ENCODE data around the gene PALLD. TPM values are rescaled to one million over a fixed set of nuclear protein-coding genes. Genes with fewer than 3 reads are reported as not detected.

Gene PALLD
- total and polyA plus RNA-seq, 2 of the 8 experiments (the other 6 are each of a cell fraction or from before 2014, with no cell fraction given), result 10.5 to 25.0 TPM

GRCh38 chr4:168643111-168643795 is 146.4 kb downstream of the PALLD start:
- Histone ChIP-seq H2BK5ac (ENCODE audit: low read depth, low read length) (no peak overlapping the region), H3K23me2 (ENCODE audit: low read depth, low read length) (no peaks in the 10 kb centered on the region), H3K79me2 (ENCODE audit: control insufficient read depth in 1 of 2, insufficient read depth in 2 of 2, low read length in 2 of 2) (no peaks in the 10 kb centered on the region), H2BK15ac (ENCODE audit: low read length) (no peak overlapping the region), H4K91ac (replicated peaks; ENCODE audit: insufficient read length, low read length) (no peak overlapping the region), H3K4me2 (ENCODE audit: insufficient read depth in 1 of 2, low read depth in 2 of 2, low read length in 2 of 2) (no peak overlapping the region), H3K79me1 (ENCODE audit: low read depth, low read length) (no peaks in the 10 kb centered on the region), H3K56ac (replicated peaks; ENCODE audit: insufficient read length, low read depth, low read length) (no peak overlapping the region), H2AFZ (ENCODE audit: low read length) (no peak overlapping the region), H2BK120ac (replicated peaks; ENCODE audit: low read depth, low read length) (no peak overlapping the region), H3K9me3 (ENCODE audit: insufficient read depth in 2 of 2, low read depth in 1 of 2, low read length in 1 of 2) (no peaks in the 10 kb centered on the region), H3K4me3 (ENCODE audit: extremely low read depth in 1 of 4, insufficient read depth in 2 of 4, low read depth in 3 of 4, low read length in 4 of 4) (no peak overlapping the region), H4K8ac (ENCODE audit: extremely low read depth, insufficient read depth, low read length) (no peak overlapping the region), H3K14ac (ENCODE audit: insufficient read length) (no peak overlapping the region), H3K4ac (replicated peaks; ENCODE audit: insufficient read length, low read depth, low read length) (no peak overlapping the region), H3K4me1 (replicated peaks in 1 of 4; ENCODE audit: control insufficient read depth in 3 of 4, insufficient read depth in 4 of 4, low read length in 3 of 4) (no peaks in the 10 kb centered on the region; a peak in 1 of 7 replicates), H3K27ac (ENCODE audit: low read depth, low read length) (no peak overlapping the region), H3K23ac (ENCODE audit: insufficient read length) (no peak overlapping the region), H2AK5ac (ENCODE audit: low read depth, low read length) (no peak overlapping the region), H3K36me3 (ENCODE audit: control insufficient read depth in 2 of 4, insufficient read depth in 4 of 4, low read length in 3 of 4) (no peaks in the 10 kb centered on the region), H2BK20ac (ENCODE audit: low read length) (no peak overlapping the region), H3K27me3 (replicated peaks in 1 of 4; ENCODE audit: control insufficient read depth in 3 of 4, extremely low read depth in 1 of 4, insufficient read depth in 3 of 4, low read length in 3 of 4) (no peaks in the 10 kb centered on the region), H3K18ac (ENCODE audit: extremely low read depth, low read length) (no peak overlapping the region), H3K9ac (replicated peaks in 1 of 4; ENCODE audit: extremely low read depth in 1 of 4, low read depth in 3 of 4, low read length in 3 of 4) (no peak overlapping the region), H4K20me1 (replicated peaks in 1 of 2; ENCODE audit: control insufficient read depth in 1 of 2, insufficient read depth in 2 of 2, low read length in 2 of 2) (no peaks in the 10 kb centered on the region), H2BK12ac (ENCODE audit: low read depth, low read length) (no peak overlapping the region), H4K5ac (ENCODE audit: insufficient read length, low read depth, low read length) (no peak overlapping the region)
- ChIA-PET CTCF (ENCODE audit: partially characterized antibody) (interaction anchor here (0.6 to 2.2 kb wide), 4 partner anchors 8 to 91 kb away, joined by 3 to 9 read pairs (median 4); no protein-coding TSS in a partner anchor), POLR2A (ENCODE audit: partially characterized antibody) (no interaction called here)
- no peak for TF ChIP-seq RNF2 (IDR thresholded peaks at IDR 0.05; ENCODE audit: borderline replicate concordance, low read depth, low read length, missing control alignments, poor library complexity, severe bottlenecking)
- no peak for TF ChIP-seq KDM4A (IDR thresholded peaks at IDR 0.05; ENCODE audit: low read depth, low read length, severe bottlenecking)
- FAIRE-seq (no peak), DNase-seq (ENCODE audit: low read depth in 1 of 2, low spot score in 2 of 2) (no peak)
- WGBS, 2 experiments (ENCODE audit: extremely low coverage in 1 of 2, insufficient coverage in 1 of 2, insufficient read length in 1 of 2, insufficient replicate concordance in 2 of 2, low coverage in 1 of 2, low lambda C conversion rate in 2 of 2, missing lambda C conversion rate in 1 of 2), result 93% methylated on average over 5 of the region's 5 CpGs; no CpG with 5 or more reads in 1 of the 2 experiments

Data from H1 (cell line).